ENCODE results near the gene LIMK2.

Gene LIMK2

DNA sequence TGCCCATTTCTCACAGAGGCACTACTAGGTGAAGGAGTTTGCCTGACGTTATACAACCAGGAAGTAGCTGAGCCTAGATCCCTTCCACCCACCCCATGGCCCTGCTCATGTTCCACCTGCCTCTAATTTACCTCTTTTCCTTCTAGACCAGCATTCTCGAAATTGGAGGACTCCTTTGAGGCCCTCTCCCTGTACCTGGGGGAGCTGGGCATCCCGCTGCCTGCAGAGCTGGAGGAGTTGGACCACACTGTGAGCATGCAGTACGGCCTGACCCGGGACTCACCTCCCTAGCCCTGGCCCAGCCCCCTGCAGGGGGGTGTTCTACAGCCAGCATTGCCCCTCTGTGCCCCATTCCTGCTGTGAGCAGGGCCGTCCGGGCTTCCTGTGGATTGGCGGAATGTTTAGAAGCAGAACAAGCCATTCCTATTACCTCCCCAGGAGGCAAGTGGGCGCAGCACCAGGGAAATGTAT lies 66.1 kb downstream of the LIMK2 start:
- DNase-seq, result no peak
- TF ChIP-seq GATA1 (IDR thresholded peaks at IDR 0.05; ENCODE audit: low read depth, low read length), result no peak
- TF ChIP-seq POLR2A (IDR thresholded peaks at IDR 0.05; ENCODE audit: low read length), result no peak

DNA sequence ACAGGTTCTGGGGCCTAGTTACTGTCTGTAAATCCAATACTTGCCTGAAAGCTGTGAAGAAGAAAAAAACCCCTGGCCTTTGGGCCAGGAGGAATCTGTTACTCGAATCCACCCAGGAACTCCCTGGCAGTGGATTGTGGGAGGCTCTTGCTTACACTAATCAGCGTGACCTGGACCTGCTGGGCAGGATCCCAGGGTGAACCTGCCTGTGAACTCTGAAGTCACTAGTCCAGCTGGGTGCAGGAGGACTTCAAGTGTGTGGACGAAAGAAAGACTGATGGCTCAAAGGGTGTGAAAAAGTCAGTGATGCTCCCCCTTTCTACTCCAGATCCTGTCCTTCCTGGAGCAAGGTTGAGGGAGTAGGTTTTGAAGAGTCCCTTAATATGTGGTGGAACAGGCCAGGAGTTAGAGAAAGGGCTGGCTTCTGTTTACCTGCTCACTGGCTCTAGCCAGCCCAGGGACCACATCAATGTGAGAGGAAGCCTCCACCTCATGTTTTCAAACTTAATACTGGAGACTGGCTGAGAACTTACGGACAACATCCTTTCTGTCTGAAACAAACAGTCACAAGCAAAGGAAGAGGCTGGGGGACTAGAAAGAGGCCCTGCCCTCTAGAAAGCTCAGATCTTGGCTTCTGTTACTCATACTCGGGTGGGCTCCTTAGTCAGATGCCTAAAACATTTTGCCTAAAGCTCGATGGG lies 66.7 kb downstream of the LIMK2 start:
- no peak for DNase-seq
- TF ChIP-seq POLR2A (IDR thresholded peaks at IDR 0.05; ENCODE audit: low read length), result no peak
- no peak for TF ChIP-seq GATA1 (IDR thresholded peaks at IDR 0.05; ENCODE audit: low read depth, low read length)

DNA sequence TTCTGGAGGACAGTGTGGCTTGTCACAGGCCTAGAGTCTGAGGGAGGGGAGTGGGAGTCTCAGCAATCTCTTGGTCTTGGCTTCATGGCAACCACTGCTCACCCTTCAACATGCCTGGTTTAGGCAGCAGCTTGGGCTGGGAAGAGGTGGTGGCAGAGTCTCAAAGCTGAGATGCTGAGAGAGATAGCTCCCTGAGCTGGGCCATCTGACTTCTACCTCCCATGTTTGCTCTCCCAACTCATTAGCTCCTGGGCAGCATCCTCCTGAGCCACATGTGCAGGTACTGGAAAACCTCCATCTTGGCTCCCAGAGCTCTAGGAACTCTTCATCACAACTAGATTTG lies 67.2 kb downstream of the LIMK2 start:
- no peak for TF ChIP-seq GATA1 (IDR thresholded peaks at IDR 0.05; ENCODE audit: low read depth, low read length)
- no peak for TF ChIP-seq POLR2A (IDR thresholded peaks at IDR 0.05; ENCODE audit: low read length)
- no peak for DNase-seq

DNA sequence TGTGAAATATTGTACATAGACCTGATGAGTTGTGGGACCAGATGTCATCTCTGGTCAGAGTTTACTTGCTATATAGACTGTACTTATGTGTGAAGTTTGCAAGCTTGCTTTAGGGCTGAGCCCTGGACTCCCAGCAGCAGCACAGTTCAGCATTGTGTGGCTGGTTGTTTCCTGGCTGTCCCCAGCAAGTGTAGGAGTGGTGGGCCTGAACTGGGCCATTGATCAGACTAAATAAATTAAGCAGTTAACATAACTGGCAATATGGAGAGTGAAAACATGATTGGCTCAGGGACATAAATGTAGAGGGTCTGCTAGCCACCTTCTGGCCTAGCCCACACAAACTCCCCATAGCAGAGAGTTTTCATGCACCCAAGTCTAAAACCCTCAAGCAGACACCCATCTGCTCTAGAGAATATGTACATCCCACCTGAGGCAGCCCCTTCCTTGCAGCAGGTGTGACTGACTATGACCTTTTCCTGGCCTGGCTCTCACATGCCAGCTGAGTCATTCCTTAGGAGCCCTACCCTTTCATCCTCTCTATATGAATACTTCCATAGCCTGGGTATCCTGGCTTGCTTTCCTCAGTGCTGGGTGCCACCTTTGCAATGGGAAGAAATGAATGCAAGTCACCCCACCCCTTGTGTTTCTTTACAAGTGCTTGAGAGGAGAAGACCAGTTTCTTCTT lies 67.9 kb downstream of the LIMK2 start:
- TF ChIP-seq POLR2A (IDR thresholded peaks at IDR 0.05; ENCODE audit: low read length) (no peak), GATA1 (IDR thresholded peaks at IDR 0.05; ENCODE audit: low read depth, low read length) (no peak)
- no peak for DNase-seq

DNA sequence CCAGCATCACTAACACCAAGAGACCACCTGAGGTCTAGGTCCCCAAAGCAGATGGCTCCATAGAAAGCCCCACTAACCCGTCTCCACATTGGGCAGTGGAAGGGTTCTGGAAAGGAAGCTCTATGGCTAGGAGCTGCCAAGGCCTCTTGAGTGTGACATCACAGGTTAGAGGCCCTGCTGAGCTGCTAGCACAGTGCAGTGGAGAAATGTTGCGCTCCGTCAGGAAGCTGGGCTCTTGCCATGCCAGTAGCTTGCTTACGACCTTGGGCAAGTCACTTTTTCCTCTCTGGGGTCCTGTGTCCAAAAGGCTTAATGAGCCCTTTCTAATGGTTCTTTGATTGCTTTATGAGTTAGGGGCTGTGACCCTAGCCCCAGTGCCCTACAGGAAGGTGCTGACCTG lies 69.6 kb downstream of the LIMK2 start:
- no peak for TF ChIP-seq POLR2A (IDR thresholded peaks at IDR 0.05; ENCODE audit: low read length)
- no peak for TF ChIP-seq GATA1 (IDR thresholded peaks at IDR 0.05; ENCODE audit: low read depth, low read length)
- DNase-seq, result no peak

DNA sequence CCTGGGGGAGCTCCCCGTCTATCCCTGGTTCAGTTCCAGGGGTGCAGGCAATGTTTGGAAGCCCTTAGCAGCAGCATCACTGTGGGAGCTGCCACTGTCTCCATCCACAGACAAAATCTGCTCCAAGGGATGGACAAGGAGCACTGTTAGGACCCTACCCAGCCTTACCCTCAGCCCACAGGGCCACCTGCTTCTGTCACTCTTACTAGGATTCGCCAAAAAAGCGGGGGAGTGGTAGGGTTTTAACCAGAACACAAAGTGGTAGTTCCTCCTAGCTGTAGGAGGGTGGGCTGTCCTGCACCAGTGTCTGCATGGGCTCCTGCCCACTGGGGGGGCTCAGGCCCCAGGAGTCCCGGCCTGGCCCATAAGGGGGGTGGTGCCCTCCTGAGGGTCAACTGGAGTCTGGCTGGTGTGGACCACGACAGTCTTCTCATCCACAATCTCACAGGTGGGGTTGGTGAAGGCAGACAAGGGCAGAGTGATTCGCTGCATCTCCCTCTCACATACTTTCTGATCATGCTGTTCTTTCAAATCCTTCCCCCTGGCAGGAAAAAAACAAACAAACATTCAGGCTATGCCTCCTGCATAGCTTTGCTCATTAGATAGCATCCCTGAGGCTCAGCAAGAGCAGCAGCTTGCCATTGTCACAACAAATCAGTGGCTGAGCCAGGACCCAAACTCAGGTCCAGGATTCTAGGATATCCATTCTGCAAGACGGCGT lies 70.8 kb downstream of the LIMK2 start:
- DNase-seq, result no peak
- no peak for TF ChIP-seq POLR2A (IDR thresholded peaks at IDR 0.05; ENCODE audit: low read length)
- TF ChIP-seq GATA1 (IDR thresholded peaks at IDR 0.05; ENCODE audit: low read depth, low read length), result no peak

DNA sequence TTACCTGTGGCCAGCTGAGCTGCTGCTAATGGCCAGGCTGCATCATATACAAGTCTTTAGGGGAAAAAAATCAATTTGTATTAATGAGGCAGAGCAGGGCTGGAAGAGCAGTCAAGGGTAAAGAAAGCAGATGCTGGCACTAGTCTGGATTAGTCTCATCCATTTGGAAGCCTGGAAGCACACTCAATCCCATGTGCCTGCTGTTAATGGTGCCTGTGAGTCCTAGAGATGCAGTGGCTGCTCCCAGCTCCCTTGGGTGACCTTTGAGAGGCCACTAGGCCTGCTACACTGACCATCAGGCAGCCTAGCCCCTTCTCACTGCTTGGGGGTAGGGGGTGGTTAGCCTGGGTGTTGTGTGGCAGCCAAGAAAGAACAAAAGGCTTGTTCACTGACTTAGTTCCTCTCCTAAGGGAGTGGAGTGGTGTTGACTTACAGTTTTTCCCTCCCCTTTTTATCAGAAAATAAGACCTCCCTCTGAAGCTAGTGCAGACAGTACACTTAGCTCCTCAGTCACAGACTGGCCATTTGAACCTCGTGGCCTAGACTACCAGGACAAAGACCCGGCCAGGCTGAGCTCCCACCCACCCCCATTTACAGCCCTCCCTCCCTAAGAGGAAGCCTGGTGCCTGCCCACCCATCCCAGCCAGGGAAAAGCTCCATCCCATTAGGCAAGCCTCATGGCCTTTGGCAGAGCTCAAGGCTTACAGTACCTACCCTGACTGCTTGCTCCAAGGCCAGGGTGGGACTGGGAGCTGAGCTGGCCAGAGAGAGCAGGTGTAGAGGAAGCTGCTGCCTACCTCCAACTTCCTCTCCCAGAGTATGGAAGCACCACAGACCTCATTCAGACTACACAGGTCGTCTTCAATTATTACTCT lies 72.4 kb downstream of the LIMK2 start:
- no peak for TF ChIP-seq POLR2A (IDR thresholded peaks at IDR 0.05; ENCODE audit: low read length)
- TF ChIP-seq GATA1 (IDR thresholded peaks at IDR 0.05; ENCODE audit: low read depth, low read length), result no peak
- no peak for DNase-seq

DNA sequence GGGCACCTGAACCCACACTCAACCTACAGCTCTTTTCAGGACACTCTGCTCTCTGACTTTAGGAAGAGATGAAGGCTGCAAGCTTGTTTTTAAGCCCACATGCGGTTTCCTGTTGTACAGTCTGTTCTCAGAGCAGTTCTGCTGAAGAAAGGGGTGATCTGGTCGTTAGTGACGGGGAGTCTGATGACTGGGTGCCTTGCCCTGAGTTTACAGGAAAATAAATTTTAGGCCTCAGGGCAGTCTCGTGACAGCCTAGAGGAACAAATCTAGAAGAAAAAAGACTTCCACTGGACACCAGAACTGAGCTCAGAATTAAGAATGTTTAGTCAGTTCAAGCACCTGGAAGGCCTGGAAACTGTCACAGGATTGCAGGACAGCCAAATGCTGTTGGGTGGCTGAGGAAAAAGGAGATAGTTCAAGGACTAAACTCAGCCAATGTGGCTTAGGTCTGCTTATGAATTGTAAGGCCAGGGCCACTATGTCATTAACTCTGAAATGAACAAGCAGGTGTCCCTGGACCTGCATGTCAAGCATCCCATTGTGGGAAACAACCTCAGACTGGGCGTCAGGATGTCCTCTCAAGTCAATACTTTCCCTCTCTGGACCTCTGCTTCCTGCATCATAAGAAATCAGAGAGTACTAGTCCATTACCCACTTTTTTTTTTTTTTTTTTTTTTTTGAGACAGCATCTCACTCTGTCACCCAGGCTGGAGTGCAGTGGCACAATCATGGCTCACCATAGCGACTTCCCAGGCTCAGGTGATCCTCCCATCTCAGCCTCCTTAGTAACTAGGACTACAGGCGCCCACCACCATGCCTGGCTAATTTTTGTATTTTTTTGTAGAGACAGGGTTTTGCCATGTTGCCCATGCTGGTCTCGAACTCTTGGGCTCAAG lies 74.5 kb downstream of the LIMK2 start:
- no peak for TF ChIP-seq POLR2A (IDR thresholded peaks at IDR 0.05; ENCODE audit: low read length)
- TF ChIP-seq GATA1 (IDR thresholded peaks at IDR 0.05; ENCODE audit: low read depth, low read length), result no peak
- DNase-seq, result no peak

DNA sequence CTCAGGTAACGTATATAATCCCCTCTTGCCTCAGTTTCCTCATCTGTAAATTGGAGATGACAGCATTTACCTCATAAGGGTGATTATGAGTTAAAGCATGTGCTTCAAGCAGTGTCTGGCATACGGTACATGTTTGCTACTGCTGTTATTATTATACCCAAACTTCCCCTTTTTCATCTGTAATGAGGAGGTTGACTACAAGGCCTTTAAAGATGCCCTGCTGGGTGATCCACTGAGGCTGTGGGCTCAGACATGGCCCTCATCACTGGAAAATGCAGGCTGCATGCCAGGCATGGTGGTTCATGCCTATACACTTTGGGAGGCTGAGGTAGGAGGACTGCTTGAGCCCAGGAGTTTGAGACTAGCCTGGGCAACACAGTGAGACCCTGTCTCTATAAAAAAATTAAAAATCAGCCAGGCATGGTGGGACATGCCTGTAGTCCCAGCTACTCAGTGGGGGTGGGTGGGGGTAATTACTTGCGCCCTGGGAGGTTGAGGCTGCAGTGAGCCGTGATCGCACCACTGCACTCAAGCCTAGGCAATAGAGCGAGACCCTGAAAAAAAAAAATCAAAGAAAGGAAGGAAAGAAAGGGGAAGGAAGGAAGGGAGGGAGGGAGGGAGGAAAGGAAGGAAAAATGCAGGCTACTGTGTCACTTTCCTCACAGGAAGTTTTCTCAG lies 75.9 kb downstream of the LIMK2 start:
- TF ChIP-seq POLR2A (IDR thresholded peaks at IDR 0.05; ENCODE audit: low read length) (no peak), GATA1 (IDR thresholded peaks at IDR 0.05; ENCODE audit: low read depth, low read length) (no peak)
- DNase-seq, result no peak

DNA sequence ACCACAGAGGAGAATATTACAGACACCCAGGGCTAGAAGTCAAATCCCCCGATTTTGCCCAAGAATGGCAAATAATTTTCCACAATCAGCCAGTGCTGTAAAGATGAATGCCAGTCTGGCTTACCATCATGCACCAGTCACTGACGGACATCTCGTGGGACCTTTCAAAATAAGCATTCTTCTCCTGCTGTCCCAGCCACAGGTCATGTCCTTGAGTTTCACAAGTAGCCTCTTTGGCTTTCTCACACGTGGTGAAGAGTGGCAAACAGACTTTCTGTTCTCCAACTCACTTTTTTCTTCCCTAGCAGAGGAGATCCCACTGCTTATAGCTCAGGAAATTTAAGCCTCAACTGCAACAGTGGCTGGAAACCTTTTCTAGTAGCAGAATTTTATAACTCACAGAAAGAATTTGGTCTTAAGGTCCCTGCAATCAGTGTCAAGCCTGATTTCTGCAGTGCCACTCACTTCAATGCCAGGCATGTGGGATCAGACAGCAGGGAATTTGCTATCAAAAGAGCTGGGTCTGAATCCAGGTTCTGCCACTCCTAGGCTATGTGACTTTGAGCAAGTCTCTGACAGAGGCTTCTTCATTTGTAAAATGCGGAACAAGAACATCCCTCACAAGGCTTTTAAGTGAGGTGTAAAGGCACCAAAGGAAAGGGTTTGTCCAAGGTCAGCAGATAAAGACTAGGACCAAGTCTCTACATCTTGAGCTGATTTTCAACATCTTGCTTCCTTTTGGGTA lies 76.6 kb downstream of the LIMK2 start:
- no peak for TF ChIP-seq POLR2A (IDR thresholded peaks at IDR 0.05; ENCODE audit: low read length)
- no peak for TF ChIP-seq GATA1 (IDR thresholded peaks at IDR 0.05; ENCODE audit: low read depth, low read length)
- no peak for DNase-seq

DNA sequence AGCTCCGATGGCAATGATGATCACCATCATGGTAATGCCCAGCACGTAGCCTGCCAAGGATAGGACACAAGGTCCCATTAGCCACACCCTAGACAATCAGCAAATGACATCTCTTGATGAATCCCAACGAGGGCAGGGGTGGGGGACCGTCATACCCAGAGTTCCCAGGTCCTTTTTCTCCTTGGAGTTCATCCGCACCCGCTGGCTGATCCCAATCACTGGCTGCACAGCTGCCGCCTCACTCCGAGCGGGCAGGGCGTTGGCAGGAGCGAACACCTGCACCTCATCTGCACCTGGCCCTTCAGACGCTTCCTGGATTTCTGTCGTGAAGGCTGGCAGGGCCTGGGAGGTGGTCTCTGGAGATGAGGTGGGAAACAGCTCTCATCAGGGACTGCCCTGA lies 77.2 kb downstream of the LIMK2 start:
- TF ChIP-seq GATA1 (IDR thresholded peaks at IDR 0.05; ENCODE audit: low read depth, low read length) (no peak), POLR2A (IDR thresholded peaks at IDR 0.05; ENCODE audit: low read length) (no peak)
- DNase-seq, result no peak
